COLO829 (cell line): Measurements from ENCODE around the gene NR2F1.

Experiments
- DNase-seq: peaks from one replicate; pipeline ENCODE4 v3.0.0; 2012; ENCODE audit warnings: low spot score

The NR2F1 gene

DNA sequence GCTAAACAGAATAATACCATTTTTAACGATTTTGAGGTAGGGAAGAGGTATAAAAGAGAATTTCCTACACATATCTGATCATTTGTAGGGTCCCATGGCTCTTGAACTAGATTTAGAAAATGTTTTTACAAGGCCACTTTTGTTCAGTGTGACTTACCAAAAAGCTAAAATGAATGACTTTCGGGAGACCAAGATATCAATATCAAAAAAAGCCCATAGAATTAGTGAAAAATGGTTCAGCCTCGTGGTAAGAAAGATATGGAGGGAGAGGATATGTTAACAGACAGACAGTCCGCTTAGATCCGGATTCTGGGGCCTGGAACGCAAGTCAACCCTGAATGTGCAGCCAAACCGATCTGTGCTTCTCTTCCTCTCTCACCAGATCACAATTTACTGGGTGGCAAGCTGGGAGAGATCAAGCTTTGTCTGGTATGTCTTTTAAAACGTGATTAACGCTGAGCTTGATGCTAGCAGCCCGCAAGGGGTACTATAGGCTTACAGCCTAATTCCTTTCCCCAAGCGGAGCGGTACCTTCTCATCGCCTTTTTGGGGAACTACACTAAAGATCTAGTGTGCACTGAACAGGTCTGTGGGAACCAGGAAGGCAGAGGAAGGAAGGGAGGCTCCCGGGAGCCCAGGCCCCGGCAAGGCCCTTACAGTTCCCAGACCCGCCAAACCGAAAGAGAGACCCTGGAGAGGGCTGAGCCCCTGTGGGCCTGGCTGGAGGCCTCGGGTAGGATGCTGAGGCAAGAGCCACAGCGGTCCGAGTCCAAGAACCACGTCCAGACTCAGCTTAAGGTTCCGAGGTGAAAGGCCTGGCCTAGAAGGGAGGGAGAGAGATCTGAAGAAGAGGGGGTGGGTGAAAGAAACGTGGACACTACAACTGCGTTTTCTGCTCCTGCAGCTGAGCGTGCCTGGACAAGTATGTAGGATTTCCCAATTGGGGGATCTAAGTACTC lies 4.9 kb upstream of the NR2F1 start:
- DNase-seq = no peak

DNA sequence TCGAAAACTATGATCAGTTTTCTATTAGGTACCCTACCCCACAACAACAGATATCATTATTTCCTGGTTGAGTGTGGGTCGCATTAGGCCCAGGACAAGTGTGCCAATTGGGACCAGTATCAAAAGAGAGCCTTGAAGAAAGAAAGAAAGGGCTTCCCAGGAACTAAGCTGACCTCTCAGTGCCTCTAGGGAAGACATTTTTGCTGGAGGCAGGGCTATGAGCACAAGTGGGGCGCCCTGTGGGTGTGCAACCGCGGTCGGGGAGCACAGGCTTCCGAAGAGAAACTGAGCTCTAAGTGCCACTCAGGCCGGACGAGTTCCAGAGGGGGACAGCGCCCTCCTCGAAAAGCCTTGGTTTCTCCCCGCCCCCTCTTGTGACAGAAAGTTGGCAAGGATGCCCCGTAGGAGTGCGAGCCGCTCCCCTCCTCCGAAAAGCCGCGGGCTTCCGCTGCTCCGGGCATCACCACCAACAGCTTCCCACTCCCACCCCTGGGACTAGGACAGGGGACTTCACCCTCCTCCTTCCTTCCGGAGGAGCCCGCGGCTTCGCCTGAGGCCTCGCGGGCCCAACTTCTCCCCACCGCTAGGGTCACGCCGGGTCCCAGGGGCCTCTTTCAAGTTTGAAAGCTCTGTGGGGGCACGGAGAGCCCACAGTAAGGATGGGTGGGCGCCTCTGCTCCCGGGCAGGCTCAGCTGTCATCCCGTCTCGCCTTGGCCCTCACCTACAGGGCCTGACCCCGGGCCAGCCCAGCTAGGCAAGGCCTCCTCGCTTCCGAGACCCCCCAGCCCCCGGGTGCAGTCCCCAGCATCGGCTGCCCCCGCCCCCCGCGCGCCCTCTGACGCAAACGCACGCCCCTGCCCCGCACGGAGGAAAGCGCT lies 4.0 kb upstream of the NR2F1 start:
- no peak for DNase-seq

DNA sequence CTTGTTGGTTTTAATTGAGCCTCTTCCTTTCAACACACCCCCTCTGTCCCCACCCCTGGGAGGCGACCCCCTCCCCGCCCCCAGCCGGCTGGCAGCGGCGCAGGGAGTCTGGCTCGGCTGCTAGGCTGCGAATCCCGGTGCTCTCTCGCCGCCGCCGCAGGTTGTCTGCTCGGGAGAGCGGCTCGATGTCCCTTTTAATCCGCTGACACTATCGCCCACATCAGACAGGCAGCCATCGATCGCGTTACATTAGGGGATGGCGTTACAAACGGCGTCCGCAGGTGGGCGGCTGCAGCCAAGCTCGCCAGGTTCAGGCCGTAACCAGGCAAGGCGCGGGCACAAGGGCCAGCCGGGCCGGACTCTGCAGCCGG lies 3.3 kb upstream of the NR2F1 start:
- DNase-seq = no peak

DNA sequence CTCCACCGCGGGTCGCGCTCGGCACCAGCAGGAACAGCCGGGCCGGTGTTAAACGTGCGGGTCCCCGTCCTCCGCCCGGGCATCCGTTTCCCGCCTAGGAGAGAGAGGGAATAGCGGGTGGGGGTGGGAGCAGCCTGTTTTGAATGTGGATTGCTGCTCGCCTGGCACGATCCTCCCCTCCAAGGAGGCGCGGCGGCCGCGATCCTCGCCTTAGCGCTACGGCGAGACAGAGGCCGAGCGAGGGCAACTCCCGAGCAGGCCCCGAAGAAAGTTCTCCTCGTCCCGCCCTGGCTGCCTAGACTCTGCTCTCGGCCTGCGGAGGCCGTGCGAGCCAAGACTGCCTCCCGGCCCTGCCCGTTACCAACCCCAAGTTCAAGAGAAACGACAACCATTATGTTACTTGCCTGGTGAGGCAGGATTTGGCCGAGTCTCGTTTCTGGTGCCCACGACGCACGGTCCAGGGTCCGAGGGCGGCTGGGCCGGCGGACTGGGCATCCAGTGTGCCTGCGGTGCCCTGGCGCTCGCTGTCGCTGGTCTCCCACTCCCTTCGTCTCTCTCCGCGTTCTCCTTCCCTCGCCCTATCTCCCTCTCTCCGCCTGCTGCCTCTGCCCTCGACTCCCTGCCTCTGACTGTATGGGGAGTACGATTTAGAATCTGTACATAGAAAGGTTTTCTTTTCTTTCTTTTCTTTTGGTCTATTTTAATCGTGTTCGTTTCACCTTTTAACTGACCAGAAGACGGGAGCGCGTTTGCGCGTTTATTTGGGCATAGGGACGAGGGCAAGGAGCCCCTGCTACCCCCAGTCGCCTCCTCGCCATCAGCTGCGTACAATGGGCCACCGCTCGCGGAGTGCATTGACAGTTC lies 2.7 kb upstream of the NR2F1 start:
- DNase-seq = no peak

DNA sequence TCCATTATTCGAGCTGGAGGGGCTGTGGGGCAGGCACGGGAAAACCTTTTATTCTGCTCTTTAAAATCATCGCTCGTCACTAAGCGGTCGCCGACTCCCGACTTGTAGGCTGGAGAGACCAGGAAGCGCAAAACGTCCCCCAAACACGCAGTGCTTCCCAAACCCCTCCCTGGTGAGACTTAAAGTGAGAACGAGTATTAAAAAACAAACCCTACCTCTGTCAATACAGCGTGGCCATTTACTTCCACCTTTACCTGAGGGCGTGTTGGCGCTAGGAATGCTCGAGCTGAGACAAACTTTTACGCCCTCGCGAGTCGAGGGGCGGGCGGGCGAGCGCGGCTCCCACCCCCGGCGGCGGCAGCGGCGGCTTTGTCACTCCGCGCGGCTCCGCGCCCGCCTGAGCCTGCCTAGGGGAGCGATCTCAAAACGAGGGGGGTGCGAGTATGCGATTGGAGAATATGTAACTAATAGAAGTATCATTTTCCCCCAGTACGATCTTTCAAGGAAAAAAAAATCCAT lies 2.0 kb upstream of the NR2F1 start, which contains the start of gene NR2F1-AS1:
Gene NR2F1-AS1 (minus strand): TSS at position 293 of the 519 bp plus-strand sequence.
- DNase-seq = no peak

DNA sequence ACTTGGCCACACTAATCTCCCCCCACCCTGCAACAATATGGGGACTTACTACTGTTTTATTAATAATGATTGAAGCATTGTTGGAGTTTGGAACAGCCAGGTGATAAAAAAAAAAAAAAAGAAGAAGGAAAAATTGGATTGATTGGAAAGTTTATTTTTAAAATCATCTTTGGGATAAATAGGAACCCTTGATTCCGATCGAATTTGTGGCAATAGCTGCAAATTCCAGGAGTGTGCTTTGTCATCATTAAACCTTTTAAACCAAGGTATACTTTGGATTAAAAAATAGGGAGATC lies 907 bp upstream of the NR2F1 start:
- DNase-seq = no peak

DNA sequence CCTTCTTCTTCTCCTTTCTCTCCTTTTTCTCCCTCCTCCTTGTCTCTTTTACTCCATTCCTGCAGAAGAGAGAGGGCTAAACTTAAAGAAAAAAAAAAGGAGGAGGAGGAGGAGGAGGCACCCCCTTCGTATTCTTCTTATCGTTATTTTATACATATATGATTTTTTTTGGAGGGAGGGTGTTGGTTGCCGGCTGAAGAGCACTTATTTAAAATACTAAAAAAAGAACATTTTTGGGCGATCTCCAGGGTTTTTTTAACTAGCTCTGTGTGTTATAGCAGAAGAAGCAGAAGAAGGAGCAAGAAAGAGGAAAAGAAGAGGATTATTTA lies 381 bp downstream of the NR2F1 start:
- no peak for DNase-seq

DNA sequence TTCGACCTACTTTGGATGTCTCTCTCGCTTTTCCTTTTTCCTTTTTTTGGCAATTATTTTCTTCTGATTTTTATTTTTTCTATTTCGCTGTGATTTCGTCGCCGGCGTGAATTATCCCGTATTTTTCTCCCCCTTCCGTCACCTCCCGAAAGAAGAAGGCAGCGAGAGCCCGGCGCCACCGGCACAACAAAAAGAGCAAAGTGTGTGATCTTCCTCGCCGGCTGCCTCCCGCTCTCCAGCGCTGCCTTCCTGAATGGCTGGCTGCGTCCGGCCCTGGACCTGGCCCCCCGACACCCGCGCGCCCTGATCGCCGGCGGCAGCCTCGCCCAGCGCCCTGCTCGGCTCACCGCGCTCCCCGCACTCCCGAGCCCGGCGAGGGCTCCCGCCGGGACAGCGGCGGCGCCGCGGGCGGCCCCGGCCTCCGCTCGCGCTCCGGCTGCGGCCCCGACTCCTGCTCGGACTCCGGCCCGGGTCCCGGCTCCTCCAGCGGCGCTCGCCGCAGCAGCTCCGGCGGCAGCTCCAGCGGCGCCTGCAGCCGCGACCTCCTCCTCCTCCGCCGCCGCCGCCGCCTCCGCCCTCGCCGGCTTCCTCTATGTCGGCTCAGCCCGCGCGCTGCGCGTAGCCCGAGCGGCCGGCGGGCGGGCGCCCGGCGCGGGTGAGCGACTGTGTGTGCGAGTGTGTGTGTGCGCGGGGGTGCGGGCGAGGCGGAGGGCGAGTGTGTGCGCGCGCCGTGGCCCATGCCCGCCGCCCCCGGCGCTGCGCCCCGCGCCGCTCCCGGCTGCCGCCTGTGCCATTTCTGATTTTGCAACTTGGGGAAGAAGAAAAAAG lies 960 bp downstream of the NR2F1 start:
- DNase-seq = no peak

DNA sequence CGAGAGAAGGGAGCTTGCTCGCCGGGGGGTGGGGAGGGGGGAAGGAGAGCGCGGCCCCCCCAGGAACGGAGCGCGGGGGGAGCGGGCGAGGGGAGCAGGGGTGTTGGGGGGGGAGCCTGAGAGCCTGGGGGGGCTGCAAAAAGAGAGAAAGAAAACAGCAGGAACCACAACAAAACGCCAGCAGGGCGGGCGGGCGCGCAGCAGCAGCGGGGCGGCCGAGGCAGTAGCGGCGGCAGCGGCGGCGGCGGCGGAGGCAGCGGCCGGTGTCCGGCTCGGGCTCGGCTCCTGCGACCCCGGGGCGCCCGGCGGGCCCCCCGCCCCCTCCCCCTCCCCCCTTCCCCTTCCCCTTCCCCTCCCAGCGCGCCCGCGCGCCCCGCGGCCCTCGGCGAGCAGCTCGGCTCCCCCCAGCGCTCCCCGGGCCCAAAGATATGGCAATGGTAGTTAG lies 1.6 kb downstream of the NR2F1 start:
- no peak for DNase-seq

DNA sequence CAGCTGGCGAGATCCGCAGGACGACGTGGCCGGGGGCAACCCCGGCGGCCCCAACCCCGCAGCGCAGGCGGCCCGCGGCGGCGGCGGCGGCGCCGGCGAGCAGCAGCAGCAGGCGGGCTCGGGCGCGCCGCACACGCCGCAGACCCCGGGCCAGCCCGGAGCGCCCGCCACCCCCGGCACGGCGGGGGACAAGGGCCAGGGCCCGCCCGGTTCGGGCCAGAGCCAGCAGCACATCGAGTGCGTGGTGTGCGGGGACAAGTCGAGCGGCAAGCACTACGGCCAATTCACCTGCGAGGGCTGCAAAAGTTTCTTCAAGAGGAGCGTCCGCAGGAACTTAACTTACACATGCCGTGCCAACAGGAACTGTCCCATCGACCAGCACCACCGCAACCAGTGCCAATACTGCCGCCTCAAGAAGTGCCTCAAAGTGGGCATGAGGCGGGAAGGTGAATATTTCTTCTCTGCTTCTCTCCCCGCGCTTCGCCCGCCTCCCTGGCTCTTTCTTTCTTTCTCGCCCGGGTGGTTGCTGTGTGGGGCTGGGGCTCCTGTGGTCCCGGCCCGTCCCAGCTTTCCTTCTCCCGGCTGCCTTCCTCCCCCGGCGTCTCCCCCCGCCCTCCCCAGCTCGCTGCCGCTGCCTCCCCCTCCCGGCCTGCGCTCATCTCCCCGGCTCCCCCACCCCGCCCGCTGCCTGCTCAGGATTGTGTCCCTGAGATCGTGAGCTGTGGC lies 2.2 kb downstream of the NR2F1 start:
- no peak for DNase-seq

DNA sequence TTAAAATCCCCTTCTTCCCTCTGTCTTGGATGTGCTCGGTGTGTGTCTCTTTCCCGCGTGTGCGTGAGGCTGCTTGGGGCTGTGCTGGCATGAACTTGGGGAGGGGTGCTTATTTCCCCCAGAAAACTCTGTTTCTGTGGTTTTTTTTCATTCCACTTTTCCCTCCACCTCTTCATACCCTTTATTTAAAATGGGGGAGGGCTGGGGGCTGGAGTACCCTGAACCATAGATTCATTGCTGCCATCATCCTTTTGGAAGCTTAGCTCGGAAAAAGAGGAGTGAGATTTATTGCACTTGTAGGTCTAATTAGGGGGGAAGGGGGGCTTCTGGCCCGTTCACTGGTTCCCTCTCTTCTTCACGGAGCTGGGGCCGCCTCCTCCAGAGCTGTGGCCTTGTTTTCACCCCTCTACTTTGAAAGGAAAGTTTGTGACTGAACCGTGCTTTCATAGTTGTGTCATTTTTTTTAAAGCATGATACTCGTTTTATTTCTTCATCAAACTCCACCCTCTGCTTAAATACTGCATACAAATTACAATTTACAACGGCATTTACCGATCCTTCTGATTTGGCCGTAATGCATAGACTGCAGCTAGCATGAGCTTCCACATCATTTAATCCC lies 2.9 kb downstream of the NR2F1 start:
- no peak for DNase-seq

DNA sequence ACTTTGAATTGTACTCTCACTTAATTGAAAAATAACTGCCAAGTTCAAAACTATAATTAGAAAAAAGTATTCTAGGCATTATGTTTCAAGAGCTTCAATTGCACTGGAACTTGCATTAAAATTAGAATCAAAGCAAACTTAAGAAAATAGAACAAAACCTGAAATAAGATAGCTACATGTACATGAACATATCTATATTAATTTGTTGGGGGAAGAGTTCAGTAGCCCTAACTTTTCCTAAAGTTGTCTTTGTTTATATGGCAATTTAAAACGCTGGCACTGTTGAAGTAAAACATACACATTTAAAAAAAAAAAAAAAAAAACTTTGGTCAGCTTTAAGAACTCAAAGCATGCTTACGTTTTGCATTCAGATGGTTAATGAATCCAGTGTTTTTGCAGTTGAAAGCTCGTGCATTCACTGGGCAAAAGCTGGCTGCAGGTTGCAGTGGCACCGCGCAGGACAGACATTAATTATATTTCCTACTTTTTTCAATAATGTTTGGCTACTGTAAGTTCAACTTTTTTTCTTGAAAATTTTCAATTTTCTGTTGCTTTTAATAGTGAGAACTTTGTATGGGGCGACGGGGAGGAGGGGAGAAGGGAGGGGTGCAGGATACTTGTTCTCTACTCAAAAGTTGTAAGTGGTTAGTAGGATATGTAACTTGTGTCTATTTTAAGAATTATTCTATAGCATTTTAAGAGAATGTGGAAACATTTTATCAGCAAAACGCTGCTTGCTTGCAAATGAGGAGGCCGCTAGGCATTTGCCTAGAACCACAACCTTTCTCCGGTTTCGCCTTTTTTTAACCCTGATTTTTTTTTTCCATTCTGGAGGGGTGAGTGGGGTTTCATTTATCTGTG lies 3.9 kb downstream of the NR2F1 start:
- no peak for DNase-seq

DNA sequence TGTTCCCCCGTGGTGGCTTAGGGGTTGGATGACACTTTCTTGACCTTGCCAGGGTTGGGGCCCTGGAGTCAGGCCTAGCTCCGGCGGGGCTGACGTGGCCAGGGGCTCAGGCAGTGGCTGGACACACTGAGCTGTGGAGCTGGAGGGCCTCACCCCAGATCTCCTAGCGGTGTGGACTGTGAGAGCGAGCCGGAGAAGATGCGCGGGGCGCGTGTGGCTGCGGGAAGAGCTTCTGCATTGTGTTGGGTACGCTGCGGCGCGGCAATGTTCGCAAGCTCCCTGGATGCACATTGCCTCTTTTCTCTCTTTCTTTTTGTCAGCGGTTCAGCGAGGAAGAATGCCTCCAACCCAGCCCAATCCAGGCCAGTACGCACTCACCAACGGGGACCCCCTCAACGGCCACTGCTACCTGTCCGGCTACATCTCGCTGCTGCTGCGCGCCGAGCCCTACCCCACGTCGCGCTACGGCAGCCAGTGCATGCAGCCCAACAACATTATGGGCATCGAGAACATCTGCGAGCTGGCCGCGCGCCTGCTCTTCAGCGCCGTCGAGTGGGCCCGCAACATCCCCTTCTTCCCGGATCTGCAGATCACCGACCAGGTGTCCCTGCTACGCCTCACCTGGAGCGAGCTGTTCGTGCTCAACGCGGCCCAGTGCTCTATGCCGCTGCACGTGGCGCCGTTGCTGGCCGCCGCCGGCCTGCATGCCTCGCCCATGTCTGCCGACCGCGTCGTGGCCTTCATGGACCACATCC lies 4.8 kb downstream of the NR2F1 start:
- DNase-seq = no peak

DNA sequence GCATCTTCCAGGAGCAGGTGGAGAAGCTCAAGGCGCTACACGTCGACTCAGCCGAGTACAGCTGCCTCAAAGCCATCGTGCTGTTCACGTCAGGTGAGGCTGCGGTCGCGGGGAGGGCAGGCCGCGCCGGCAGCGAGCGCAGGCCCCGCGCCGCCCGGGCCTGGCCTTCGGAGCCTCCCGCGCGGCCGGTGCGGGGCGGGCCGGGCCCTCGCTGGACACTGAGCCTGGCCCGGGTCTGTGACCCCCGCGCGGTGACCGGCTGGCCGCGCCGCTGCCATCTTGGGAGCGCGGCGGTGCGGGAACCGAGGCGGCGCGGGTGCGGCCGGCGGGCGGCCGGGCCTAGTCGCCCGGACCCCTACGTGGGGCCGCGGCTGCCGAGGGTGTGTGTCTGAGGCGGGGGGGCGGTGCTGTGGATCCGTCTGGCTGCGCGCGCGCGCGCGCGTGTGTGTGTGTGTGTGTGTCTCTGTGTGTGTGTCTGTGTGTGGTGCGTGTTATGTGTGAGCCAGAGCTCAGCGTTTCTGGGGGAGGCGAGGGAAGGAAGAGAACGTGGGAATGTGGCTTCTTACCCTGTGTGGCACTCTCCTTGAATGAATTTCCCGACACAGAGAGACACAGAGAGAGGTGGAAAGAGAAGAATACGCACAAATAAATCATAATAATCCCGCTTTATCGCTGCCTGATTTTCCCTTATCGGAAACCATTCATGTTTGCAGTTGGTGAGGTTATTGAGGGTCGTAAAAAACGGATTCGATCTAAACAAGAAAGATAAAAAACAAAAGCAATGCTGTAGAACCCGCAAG lies 5.5 kb downstream of the NR2F1 start:
- DNase-seq = no peak

DNA sequence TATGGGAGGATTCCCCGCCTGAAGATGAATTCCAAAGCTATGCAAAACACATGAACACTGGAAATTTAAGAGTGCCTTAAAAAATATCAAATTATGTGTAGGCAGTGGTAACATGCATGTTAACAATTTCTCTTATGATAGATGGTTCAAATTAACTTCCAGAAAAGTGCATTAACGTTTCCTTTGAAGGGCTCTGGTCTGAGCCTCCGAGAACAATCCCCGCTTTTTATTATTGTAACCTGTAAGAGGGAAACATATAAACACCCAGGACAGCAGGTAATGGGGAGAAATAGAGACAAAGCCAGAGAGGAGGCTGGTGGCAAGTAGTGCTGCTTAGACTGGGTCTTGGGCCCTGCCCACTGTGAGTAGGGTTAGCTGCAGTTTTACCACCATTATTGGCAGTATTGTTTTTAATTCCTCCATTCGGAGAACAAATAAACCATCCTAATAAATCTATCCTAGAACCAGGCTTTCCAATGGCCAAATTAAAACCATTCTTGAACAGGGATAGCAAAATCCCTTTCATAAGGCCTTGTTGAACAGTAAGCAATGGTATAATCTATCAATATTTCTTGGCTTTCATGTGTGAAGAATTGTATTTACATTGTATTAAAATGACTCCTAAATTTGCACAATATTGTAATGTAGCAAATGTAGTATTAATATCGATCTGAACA lies 6.3 kb downstream of the NR2F1 start:
- DNase-seq = no peak

DNA sequence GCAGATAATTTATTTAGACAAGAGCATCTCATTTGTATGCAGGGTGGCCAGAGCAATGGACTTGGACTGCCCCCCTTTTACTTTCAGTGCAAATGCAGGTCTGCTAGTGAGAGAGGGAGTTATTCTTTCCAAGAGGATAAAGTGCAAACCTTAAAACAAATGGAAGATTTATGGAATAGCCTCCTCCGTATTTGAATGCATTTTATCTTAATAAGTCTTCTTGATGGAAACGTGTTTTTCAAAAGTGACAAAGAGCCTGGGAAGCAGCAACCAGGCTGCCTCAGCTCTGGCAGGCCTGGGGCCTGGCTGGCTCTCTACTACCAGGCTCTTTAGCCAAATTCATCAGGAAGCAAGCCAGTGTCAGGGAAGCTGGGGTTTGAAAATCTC lies 6.8 kb downstream of the NR2F1 start:
- DNase-seq = no peak

DNA sequence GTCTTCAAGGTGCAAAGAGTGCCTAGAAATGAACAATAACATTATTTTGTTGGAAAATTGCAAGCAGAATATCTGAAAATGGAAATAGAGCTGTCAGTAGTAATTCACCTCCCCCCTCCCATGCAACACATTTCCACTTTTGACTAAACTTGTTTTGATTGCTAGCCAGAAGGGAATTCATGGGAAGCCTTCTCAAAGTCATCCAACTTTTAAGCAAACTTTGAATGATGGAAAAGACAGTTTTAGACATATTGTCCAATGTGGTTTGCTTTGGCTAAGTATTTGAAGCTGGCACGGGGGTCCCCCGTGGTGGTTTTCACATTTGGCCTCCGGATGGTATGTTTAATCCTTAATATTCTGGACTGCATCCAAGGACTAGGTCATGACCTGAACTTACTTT lies 7.5 kb downstream of the NR2F1 start:
- DNase-seq = no peak
